Measurements from ENCODE around the gene INKA1.

INKA1 gene

GRCh38 chr3:49787182-49787464, 15.9 kb upstream of the INKA1 start:
- no peak for DNase-seq

- no peak for DNase-seq
These were observed 15.5 kb upstream of the INKA1 start for GRCh38 chr3:49787536-49787935.

- DNase-seq, result no peak
These were observed 15.0 kb upstream of the INKA1 start for GRCh38 chr3:49788056-49788455.

GRCh38 chr3:49790626-49791411, 12.2 kb upstream of the INKA1 start:
- DNase-seq, result no peak

GRCh38 chr3:49791571-49791970, 11.5 kb upstream of the INKA1 start:
- DNase-seq, result no peak

GRCh38 chr3:49792371-49793150, 10.5 kb upstream of the INKA1 start:
- DNase-seq, result no peak

GRCh38 chr3:49793486-49794085, 9.5 kb upstream of the INKA1 start:
- no peak for DNase-seq

- no peak for DNase-seq
These were observed 8.6 kb upstream of the INKA1 start for GRCh38 chr3:49794431-49794830.

GRCh38 chr3:49794926-49795905, 7.8 kb upstream of the INKA1 start:
- DNase-seq, result no peak

- no peak for DNase-seq
These were observed 4.0 kb upstream of the INKA1 start for GRCh38 chr3:49799105-49799504.

- DNase-seq, result no peak
These were observed 3.3 kb upstream of the INKA1 start, which contains the start of gene CDHR4 for GRCh38 chr3:49799761-49800160. Gene CDHR4 (minus strand): TSS chr3:49799873. CDS start chr3:49799812, 61 bp downstream.

- no peak for DNase-seq
These were observed 1.9 kb upstream of the INKA1 start for GRCh38 chr3:49801160-49801559.

- no peak for DNase-seq
These were observed 542 bp downstream of the INKA1 start for GRCh38 chr3:49803465-49804140.

- DNase-seq, result no peak
These were observed 1.3 kb downstream of the INKA1 start for GRCh38 chr3:49804141-49805041.

GRCh38 chr3:49805367-49805782, 2.3 kb downstream of the INKA1 start:
- DNase-seq, result peak in 1 of 2 donors; percentile 39

- peak in 1 of 2 donors; percentile 33 for DNase-seq
These were observed 3.0 kb downstream of the INKA1 start for GRCh38 chr3:49805897-49806701.

- DNase-seq, result no peak
These were observed 3.8 kb downstream of the INKA1 start for GRCh38 chr3:49806850-49807249.

GRCh38 chr3:49807431-49808114, 4.5 kb downstream of the INKA1 start:
- no peak for DNase-seq

GRCh38 chr3:49812916-49813496, 9.9 kb downstream of the INKA1 start:
- no peak for DNase-seq
